Muscle layer of colon (tissue), 2 donors: ENCODE measurements around the gene KAT5.
"Not testable (repeated sequence)": the region's sequence is repeated elsewhere in the genome, so short reads cannot be mapped to it uniquely, and the experiment has no call there.

ENCODE experiments used
- H3K27ac ChIP-seq: one replicate; pipeline ENCODE4 v1.7.0; 2013; ENCODE audit warnings: low read depth, mild to moderate bottlenecking, low read length, moderate library complexity
- H3K27me3 ChIP-seq, 2 donors: one replicate each; pipeline ENCODE4 v1.7.0; 2013; ENCODE audit warnings: low read length in 2 of 2, mild to moderate bottlenecking in 2 of 2; ENCODE audit not compliant: insufficient read depth in 2 of 2, control insufficient read depth in 1 of 2
- H3K36me3 ChIP-seq: one replicate; pipeline ENCODE4 v1.7.0; 2013; ENCODE audit warnings: mild to moderate bottlenecking, low read length; ENCODE audit not compliant: insufficient read depth
- H3K4me1 ChIP-seq: one replicate; pipeline ENCODE4 v1.7.0; 2013; ENCODE audit warnings: mild to moderate bottlenecking, low read length; ENCODE audit not compliant: insufficient read depth
- H3K4me3 ChIP-seq, 2 donors: one replicate each; pipeline ENCODE4 v1.7.0; 2013; ENCODE audit warnings: low read length in 2 of 2, low read depth in 1 of 2, mild to moderate bottlenecking in 1 of 2, moderate library complexity in 1 of 2
- H3K9ac ChIP-seq: one replicate; pipeline ENCODE4 v1.7.0; 2013; ENCODE audit warnings: low read length
- H3K9me3 ChIP-seq: one replicate; pipeline ENCODE4 v1.7.0; 2013; ENCODE audit warnings: mild to moderate bottlenecking, low read length
- donor health status: abdominal sarcoma.
- donor health status: Adenocarcinoma of cecum.

The KAT5 gene

DNA sequence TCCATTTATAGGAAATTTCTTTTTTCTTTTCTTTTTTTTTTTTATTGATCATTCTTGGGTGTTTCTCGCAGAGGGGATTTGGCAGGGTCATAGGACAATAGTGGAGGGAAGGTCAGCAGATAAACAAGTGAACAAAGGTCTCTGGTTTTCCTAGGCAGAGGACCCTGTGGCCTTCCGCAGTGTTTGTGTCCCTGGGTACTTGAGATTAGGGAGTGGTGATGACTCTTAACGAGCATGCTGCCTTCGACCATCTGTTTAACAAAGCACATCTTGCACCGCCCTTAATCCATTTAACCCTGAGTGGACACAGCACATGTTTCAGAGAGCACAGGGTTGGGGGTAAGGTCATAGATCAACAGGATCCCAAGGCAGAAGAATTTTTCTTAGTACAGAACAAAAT is 50.1 kb downstream of the KAT5 start:
- not testable (repeated sequence) for H3K9me3 ChIP-seq, H3K4me3 ChIP-seq, H3K9ac ChIP-seq, H3K4me1 ChIP-seq, H3K27ac ChIP-seq, H3K27me3 ChIP-seq, H3K36me3 ChIP-seq

DNA sequence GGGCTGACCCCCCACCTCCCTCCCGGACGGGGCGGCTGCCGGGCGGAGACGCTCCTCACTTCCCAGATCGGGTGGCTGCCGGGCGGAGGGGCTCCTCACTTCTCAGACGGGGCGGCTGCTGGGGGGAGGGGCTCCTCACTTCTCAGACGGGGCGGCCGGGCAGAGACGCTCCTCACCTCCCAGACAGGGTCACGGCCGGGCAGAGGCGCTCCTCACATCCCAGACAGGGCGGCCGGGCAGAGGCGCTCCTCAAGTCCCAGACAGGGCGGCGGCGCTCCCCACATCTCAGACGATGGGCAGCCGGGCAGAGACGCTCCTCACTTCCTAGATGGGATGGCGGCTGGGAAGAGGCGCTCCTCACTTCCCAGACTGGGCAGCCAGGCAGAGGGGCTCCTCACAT is 50.8 kb downstream of the KAT5 start:
- not testable (repeated sequence) for H3K36me3 ChIP-seq, H3K4me3 ChIP-seq, H3K9ac ChIP-seq, H3K27me3 ChIP-seq, H3K27ac ChIP-seq, H3K9me3 ChIP-seq, H3K4me1 ChIP-seq

DNA sequence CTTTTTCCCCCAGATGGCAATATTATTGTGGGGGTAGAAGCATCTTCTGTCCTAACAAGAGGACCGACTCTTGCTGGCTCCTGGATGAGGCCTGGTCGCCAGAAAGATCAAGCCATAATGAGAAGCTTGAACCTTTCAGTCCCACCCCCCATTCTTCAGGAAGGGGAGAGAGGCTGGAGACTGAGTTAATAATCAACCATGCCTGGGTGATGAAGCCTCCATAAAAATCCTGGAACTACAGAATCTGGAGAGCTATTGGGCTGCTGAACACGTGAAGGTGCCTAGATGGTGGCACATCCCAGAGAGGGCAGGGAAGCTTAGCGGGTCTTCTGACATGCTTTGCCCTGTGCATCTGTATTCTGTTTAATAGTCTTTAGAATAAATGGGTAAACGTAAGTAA is 52.4 kb downstream of the KAT5 start:
- Histone ChIP-seq H3K9ac (no peak overlapping the region), H3K9me3 (no peaks in the 10 kb centered on the region), H3K27me3 (no peaks in the 10 kb centered on the region), H3K36me3 (no peaks in the 10 kb centered on the region), H3K4me1 (no peaks in the 10 kb centered on the region), H3K4me3 (no peak overlapping the region), H3K27ac (no peak overlapping the region)

DNA sequence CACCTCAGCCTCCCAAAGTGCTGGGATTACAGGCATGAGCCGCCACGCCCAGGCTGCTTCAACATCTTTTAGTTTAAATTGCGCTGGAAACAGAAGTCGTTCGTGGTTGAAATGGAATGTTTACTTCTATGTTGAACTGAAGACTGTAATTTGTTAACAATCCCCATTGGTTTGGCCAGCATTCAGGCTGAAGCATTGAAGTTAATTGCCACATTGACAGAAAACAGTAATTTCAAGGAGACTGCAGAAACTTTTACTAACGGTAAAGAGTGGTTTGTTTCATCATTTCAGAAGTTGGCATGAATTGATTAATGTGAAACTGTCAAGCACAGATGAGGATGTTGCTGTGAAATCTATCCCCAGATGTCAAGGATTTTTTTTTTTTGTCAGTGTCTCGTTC is 54.5 kb downstream of the KAT5 start:
- Histone ChIP-seq H3K9ac (no peak overlapping the region), H3K9me3 (no peaks in the 10 kb centered on the region), H3K4me1 (no peaks in the 10 kb centered on the region), H3K36me3 (no peaks in the 10 kb centered on the region), H3K27ac (no peak overlapping the region), H3K27me3 (no peaks in the 10 kb centered on the region), H3K4me3 (no peak overlapping the region)

DNA sequence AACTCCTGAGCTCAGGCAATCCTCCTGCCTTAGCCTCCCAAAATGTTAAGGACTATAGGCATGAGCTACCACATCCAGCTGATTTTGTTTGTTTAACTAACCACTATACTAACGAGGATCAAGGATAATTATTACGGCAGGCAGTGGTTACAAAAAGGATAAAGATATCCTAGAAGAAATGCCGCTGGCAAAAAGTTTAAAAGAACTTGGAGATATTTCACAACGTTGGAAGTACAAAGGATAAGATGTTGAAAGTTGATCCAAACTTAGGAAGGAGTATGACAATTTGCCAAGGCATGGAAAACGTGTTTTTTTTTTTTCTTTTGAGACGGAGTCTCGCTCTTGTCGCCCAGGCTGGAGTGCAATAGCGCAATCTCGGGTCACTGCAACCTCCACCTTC is 55.4 kb downstream of the KAT5 start:
- Histone ChIP-seq H3K27ac (no peak overlapping the region), H3K27me3 (no peaks in the 10 kb centered on the region), H3K4me1 (no peaks in the 10 kb centered on the region), H3K4me3 (no peak overlapping the region), H3K9me3 (no peaks in the 10 kb centered on the region), H3K36me3 (no peaks in the 10 kb centered on the region), H3K9ac (no peak overlapping the region)

DNA sequence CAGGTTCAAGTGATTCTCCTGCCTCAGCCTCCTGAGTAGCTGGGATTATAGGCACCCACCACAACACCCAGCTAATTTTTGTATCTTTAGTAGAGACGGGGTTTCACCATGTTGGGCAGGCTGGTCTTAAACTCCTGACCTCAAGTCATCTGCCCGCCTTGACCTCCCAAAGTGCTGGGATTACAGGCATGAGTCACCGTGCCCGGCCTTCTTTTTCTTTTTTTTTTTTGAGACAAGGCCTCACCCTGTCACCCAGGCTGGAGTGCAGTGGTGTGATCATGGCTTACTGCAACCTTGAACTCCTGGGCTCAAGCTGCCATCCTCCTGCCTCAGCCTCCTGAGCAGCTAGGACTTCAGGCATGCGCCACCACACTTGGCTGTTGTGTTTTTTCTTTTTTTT is 55.8 kb downstream of the KAT5 start:
- H3K9me3 ChIP-seq, H3K4me1 ChIP-seq, H3K9ac ChIP-seq, H3K27ac ChIP-seq, H3K36me3 ChIP-seq, H3K27me3 ChIP-seq, H3K4me3 ChIP-seq: not testable (repeated sequence)
